ENCODE data around the gene RAB38. TPM values are rescaled to one million over a fixed set of nuclear protein-coding genes. Genes with fewer than 3 reads are reported as not detected.

RAB38 gene
- total RNA-seq, 1 experiment from 2014 or later, result 13.3 TPM

DNA sequence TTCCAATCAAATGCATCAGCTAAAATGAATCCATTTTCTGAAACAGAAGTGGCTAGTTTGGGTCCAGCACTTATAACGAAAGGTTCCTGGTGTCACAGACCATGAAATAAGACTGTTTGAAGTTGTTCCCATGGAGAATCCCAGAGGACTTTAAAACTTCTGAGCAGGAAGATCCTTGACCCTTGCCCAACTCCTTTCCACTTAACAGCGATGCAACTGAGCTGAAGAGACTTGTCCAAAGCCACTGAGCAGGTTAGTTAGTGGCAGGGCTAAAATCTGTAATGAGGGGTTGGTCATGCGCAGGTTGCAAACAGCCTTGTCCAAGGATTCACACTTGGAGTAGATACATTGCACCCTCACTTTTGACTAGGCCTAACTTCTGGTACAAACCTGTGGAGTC, 1.3 kb downstream of the RAB38 start:
- ChIA-PET POLR2A (no interaction called here), CTCF (no interaction called here)
- H3K27me3 Mint-ChIP-seq (ENCODE audit: low read depth), result no peaks in the 10 kb centered on the region; the same call in 1 of the 2 replicates
- no peak for ATAC-seq
- H3K27ac Mint-ChIP-seq, result no peak overlapping the region
- 0 out of 2 replicates have a peak, but pooled peaks cover 3% of the 10 kb centered on the region for H3K36me3 Mint-ChIP-seq
- DNase-seq (ENCODE audit: low spot score), result no peak
- H3K9me3 Mint-ChIP-seq, result no peaks in the 10 kb centered on the region
- H3K4me3 Mint-ChIP-seq, result peak overlapping the region; percentile 82
- TF ChIP-seq FOXJ3 (CRISPR knock-in tag; IDR thresholded peaks at IDR 0.05; ENCODE audit: borderline replicate concordance), result no peak
- TF ChIP-seq ZNF263 (CRISPR knock-in tag; IDR thresholded peaks at IDR 0.05; ENCODE audit: low read depth), result no peak
- no peak for TF ChIP-seq RORB (CRISPR knock-in tag; IDR thresholded peaks at IDR 0.05)
- TF ChIP-seq, protein P1, sequence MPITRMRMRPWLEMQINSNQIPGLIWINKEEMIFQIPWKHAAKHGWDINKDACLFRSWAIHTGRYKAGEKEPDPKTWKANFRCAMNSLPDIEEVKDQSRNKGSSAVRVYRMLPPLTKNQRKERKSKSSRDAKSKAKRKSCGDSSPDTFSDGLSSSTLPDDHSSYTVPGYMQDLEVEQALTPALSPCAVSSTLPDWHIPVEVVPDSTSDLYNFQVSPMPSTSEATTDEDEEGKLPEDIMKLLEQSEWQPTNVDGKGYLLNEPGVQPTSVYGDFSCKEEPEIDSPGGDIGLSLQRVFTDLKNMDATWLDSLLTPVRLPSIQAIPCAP (CRISPR knock-in tag; IDR thresholded peaks at IDR 0.05), result no peak
- TF ChIP-seq, protein P2, sequence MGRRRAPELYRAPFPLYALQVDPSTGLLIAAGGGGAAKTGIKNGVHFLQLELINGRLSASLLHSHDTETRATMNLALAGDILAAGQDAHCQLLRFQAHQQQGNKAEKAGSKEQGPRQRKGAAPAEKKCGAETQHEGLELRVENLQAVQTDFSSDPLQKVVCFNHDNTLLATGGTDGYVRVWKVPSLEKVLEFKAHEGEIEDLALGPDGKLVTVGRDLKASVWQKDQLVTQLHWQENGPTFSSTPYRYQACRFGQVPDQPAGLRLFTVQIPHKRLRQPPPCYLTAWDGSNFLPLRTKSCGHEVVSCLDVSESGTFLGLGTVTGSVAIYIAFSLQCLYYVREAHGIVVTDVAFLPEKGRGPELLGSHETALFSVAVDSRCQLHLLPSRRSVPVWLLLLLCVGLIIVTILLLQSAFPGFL (CRISPR knock-in tag; IDR thresholded peaks at IDR 0.05; ENCODE audit: borderline replicate concordance), result no peak
- TF ChIP-seq ZNF138 (CRISPR knock-in tag; conservative IDR thresholded peaks at IDR 0.05), result no peak
- TF ChIP-seq, protein P3, sequence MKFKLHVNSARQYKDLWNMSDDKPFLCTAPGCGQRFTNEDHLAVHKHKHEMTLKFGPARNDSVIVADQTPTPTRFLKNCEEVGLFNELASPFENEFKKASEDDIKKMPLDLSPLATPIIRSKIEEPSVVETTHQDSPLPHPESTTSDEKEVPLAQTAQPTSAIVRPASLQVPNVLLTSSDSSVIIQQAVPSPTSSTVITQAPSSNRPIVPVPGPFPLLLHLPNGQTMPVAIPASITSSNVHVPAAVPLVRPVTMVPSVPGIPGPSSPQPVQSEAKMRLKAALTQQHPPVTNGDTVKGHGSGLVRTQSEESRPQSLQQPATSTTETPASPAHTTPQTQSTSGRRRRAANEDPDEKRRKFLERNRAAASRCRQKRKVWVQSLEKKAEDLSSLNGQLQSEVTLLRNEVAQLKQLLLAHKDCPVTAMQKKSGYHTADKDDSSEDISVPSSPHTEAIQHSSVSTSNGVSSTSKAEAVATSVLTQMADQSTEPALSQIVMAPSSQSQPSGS (CRISPR knock-in tag; IDR thresholded peaks at IDR 0.05; ENCODE audit: borderline replicate concordance, low read depth), result no peak
- H3K4me1 Mint-ChIP-seq, result peaks cover 30% of the 10 kb centered on the region

DNA sequence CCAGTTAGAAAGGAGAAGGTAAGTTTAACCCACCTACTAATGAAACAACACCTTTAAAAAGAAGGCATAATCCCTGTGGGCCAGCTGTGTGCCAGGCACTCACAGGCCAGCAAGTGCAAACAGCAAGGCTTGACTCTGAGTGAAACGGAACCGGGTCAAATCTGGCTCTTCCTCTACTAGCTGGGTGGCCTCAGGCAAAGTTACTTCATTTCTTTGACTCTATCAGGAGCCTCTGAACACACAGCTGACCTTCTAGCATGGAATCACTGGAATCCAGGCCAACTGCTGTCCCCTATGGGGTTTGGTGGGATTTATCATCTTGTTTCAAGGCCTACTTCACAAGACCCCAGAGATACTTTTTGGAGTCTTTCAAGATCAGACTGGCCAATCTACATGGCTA, 3.3 kb downstream of the RAB38 start:
- Mint-ChIP-seq H3K27me3 (ENCODE audit: low read depth) (no peaks in the 10 kb centered on the region), H3K36me3 (peaks cover 5% of the 10 kb centered on the region; the same call in 1 of the 2 replicates), H3K4me3 (no peak overlapping the region), H3K4me1 (peaks cover 28% of the 10 kb centered on the region), H3K27ac (peak overlapping the region; percentile 42; the same call in 1 of the 2 replicates), H3K9me3 (no peaks in the 10 kb centered on the region)
- POLR2A ChIA-PET, result no interaction called here
- ATAC-seq (no peak), DNase-seq (ENCODE audit: low spot score) (no peak)
- CTCF ChIA-PET, result no interaction called here
- TF ChIP-seq, protein P4, sequence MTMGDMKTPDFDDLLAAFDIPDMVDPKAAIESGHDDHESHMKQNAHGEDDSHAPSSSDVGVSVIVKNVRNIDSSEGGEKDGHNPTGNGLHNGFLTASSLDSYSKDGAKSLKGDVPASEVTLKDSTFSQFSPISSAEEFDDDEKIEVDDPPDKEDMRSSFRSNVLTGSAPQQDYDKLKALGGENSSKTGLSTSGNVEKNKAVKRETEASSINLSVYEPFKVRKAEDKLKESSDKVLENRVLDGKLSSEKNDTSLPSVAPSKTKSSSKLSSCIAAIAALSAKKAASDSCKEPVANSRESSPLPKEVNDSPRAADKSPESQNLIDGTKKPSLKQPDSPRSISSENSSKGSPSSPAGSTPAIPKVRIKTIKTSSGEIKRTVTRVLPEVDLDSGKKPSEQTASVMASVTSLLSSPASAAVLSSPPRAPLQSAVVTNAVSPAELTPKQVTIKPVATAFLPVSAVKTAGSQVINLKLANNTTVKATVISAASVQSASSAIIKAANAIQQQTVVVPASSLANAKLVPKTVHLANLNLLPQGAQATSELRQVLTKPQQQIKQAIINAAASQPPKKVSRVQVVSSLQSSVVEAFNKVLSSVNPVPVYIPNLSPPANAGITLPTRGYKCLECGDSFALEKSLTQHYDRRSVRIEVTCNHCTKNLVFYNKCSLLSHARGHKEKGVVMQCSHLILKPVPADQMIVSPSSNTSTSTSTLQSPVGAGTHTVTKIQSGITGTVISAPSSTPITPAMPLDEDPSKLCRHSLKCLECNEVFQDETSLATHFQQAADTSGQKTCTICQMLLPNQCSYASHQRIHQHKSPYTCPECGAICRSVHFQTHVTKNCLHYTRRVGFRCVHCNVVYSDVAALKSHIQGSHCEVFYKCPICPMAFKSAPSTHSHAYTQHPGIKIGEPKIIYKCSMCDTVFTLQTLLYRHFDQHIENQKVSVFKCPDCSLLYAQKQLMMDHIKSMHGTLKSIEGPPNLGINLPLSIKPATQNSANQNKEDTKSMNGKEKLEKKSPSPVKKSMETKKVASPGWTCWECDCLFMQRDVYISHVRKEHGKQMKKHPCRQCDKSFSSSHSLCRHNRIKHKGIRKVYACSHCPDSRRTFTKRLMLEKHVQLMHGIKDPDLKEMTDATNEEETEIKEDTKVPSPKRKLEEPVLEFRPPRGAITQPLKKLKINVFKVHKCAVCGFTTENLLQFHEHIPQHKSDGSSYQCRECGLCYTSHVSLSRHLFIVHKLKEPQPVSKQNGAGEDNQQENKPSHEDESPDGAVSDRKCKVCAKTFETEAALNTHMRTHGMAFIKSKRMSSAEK (CRISPR knock-in tag; IDR thresholded peaks at IDR 0.05; ENCODE audit: borderline replicate concordance), result no peak
- no peak for TF ChIP-seq ELF4 (CRISPR knock-in tag; IDR thresholded peaks at IDR 0.05; ENCODE audit: low read depth)
- TF ChIP-seq, protein P5, sequence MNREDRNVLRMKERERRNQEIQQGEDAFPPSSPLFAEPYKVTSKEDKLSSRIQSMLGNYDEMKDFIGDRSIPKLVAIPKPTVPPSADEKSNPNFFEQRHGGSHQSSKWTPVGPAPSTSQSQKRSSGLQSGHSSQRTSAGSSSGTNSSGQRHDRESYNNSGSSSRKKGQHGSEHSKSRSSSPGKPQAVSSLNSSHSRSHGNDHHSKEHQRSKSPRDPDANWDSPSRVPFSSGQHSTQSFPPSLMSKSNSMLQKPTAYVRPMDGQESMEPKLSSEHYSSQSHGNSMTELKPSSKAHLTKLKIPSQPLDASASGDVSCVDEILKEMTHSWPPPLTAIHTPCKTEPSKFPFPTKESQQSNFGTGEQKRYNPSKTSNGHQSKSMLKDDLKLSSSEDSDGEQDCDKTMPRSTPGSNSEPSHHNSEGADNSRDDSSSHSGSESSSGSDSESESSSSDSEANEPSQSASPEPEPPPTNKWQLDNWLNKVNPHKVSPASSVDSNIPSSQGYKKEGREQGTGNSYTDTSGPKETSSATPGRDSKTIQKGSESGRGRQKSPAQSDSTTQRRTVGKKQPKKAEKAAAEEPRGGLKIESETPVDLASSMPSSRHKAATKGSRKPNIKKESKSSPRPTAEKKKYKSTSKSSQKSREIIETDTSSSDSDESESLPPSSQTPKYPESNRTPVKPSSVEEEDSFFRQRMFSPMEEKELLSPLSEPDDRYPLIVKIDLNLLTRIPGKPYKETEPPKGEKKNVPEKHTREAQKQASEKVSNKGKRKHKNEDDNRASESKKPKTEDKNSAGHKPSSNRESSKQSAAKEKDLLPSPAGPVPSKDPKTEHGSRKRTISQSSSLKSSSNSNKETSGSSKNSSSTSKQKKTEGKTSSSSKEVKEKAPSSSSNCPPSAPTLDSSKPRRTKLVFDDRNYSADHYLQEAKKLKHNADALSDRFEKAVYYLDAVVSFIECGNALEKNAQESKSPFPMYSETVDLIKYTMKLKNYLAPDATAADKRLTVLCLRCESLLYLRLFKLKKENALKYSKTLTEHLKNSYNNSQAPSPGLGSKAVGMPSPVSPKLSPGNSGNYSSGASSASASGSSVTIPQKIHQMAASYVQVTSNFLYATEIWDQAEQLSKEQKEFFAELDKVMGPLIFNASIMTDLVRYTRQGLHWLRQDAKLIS (CRISPR knock-in tag; IDR thresholded peaks at IDR 0.05; ENCODE audit: borderline replicate concordance), result no peak
- TF ChIP-seq SOX15 (CRISPR knock-in tag; IDR thresholded peaks at IDR 0.05), result no peak
- no peak for TF ChIP-seq JAZF1 (CRISPR knock-in tag; IDR thresholded peaks at IDR 0.05)
- no peak for TF ChIP-seq ZNF263 (CRISPR knock-in tag; IDR thresholded peaks at IDR 0.05; ENCODE audit: low read depth)
- TF ChIP-seq ESRRA (CRISPR knock-in tag; IDR thresholded peaks at IDR 0.05; ENCODE audit: borderline replicate concordance), result no peak
- TF ChIP-seq CBFB (CRISPR knock-in tag; IDR thresholded peaks at IDR 0.05; ENCODE audit: low read depth), result no peak
- no peak for TF ChIP-seq NR2C2 (CRISPR knock-in tag; IDR thresholded peaks at IDR 0.05)
- TF ChIP-seq NFATC4 (CRISPR knock-in tag; IDR thresholded peaks at IDR 0.05), result no peak
- TF ChIP-seq FOXP1 (CRISPR knock-in tag; IDR thresholded peaks at IDR 0.05; ENCODE audit: borderline replicate concordance), result no peak
- TF ChIP-seq, protein P6, sequence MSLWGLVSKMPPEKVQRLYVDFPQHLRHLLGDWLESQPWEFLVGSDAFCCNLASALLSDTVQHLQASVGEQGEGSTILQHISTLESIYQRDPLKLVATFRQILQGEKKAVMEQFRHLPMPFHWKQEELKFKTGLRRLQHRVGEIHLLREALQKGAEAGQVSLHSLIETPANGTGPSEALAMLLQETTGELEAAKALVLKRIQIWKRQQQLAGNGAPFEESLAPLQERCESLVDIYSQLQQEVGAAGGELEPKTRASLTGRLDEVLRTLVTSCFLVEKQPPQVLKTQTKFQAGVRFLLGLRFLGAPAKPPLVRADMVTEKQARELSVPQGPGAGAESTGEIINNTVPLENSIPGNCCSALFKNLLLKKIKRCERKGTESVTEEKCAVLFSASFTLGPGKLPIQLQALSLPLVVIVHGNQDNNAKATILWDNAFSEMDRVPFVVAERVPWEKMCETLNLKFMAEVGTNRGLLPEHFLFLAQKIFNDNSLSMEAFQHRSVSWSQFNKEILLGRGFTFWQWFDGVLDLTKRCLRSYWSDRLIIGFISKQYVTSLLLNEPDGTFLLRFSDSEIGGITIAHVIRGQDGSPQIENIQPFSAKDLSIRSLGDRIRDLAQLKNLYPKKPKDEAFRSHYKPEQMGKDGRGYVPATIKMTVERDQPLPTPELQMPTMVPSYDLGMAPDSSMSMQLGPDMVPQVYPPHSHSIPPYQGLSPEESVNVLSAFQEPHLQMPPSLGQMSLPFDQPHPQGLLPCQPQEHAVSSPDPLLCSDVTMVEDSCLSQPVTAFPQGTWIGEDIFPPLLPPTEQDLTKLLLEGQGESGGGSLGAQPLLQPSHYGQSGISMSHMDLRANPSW (CRISPR knock-in tag; conservative IDR thresholded peaks at IDR 0.05; ENCODE audit: low read depth), result no peak
- TF ChIP-seq, protein P7, sequence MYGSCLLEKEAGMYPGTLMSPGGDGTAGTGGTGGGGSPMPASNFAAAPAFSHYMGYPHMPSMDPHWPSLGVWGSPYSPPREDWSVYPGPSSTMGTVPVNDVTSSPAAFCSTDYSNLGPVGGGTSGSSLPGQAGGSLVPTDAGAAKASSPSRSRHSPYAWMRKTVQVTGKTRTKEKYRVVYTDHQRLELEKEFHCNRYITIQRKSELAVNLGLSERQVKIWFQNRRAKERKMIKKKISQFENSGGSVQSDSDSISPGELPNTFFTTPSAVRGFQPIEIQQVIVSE (CRISPR knock-in tag; IDR thresholded peaks at IDR 0.05; ENCODE audit: borderline replicate concordance), result no peak
- TF ChIP-seq CREB1 (CRISPR knock-in tag; IDR thresholded peaks at IDR 0.05), result no peak

All from WTC11 (cell line).